HG02870 (cell line): Measurements from ENCODE around the gene RAB3IL1.
"Not testable (repeated sequence)": the region's sequence is repeated elsewhere in the genome, so short reads cannot be mapped to it uniquely, and the experiment has no call there.

ENCODE experiments used
- ATAC-seq: cut with Tn5 transposase; IDR thresholded peaks from one replicate; pipeline ENCODE4 v1.9.1; 2021; ENCODE audit warnings: mild to moderate bottlenecking, moderate library complexity; ENCODE audit not compliant: unreplicated experiment

Gene RAB3IL1

GRCh38 chr11:61954106-61954850 lies 36.9 kb upstream of the RAB3IL1 start:
- ATAC-seq, result no peak

GRCh38 chr11:61953632-61954031 lies 36.3 kb upstream of the RAB3IL1 start:
- ATAC-seq, result not testable (repeated sequence)

- ATAC-seq, result no peak
Observed at GRCh38 chr11:61952882-61953281, 35.5 kb upstream of the RAB3IL1 start.

GRCh38 chr11:61951484-61952135 lies 34.2 kb upstream of the RAB3IL1 start:
- no peak for ATAC-seq

GRCh38 chr11:61950035-61950547 lies 32.7 kb upstream of the RAB3IL1 start, which contains the start of gene BEST1:
Gene BEST1, plus strand, starts transcription at chr11:61950351. Its CDS starts 1,456 bp downstream, at chr11:61951807.
- no peak for ATAC-seq

- no peak for ATAC-seq
Observed at GRCh38 chr11:61949169-61950034, 32.0 kb upstream of the RAB3IL1 start.

GRCh38 chr11:61948505-61948904 lies 31.1 kb upstream of the RAB3IL1 start:
- no peak for ATAC-seq

GRCh38 chr11:61947486-61948210 lies 30.3 kb upstream of the RAB3IL1 start:
- no peak for ATAC-seq

- ATAC-seq, result no peak
Observed at GRCh38 chr11:61946894-61947293, 29.5 kb upstream of the RAB3IL1 start.

GRCh38 chr11:61945191-61945590 lies 27.8 kb upstream of the RAB3IL1 start:
- ATAC-seq, result no peak

- ATAC-seq, result no peak
Observed at GRCh38 chr11:61940466-61940865, 23.1 kb upstream of the RAB3IL1 start.

GRCh38 chr11:61935861-61936260 lies 18.5 kb upstream of the RAB3IL1 start:
- no peak for ATAC-seq

GRCh38 chr11:61930933-61931332 lies 13.6 kb upstream of the RAB3IL1 start:
- ATAC-seq, result no peak

GRCh38 chr11:61928606-61929005 lies 11.2 kb upstream of the RAB3IL1 start:
- ATAC-seq, result no peak

- ATAC-seq, result no peak
Observed at GRCh38 chr11:61927501-61927900, 10.1 kb upstream of the RAB3IL1 start.

- no peak for ATAC-seq
Observed at GRCh38 chr11:61926235-61926634, 8.9 kb upstream of the RAB3IL1 start.

GRCh38 chr11:61925736-61926135 lies 8.4 kb upstream of the RAB3IL1 start:
- no peak for ATAC-seq

GRCh38 chr11:61924064-61924455 lies 6.7 kb upstream of the RAB3IL1 start:
- ATAC-seq, result no peak

GRCh38 chr11:61923166-61924063 lies 6.0 kb upstream of the RAB3IL1 start:
- ATAC-seq, result no peak

- no peak for ATAC-seq
Observed at GRCh38 chr11:61922539-61922938, 5.2 kb upstream of the RAB3IL1 start.
